A549 (cell line): Measurements from ENCODE around the gene TOM1L1.

Experiments
- CTCF ChIP-seq: fragments of >200 bp; sonication (Bioruptor Twin); formaldehyde crosslinking; IDR thresholded peaks from 3 replicates; pipeline ENCODE4 v1.5.1; 2016
- ESRRA ChIP-seq: fragments of 150-350 bp; IDR thresholded peaks from 2 replicates; pipeline ENCODE4 v1.6.1; 2014; ENCODE audit warnings: mild to moderate bottlenecking, low read length, borderline replicate concordance
- MAZ ChIP-seq: fragments of 150-350 bp; IDR thresholded peaks from 2 replicates; pipeline ENCODE4 v1.6.1; 2014; ENCODE audit warnings: antibody characterized with exemption, low read depth, low read length, borderline replicate concordance
- PBX3 ChIP-seq: IDR thresholded peaks from 2 replicates; pipeline ENCODE4 v1.6.1; 2012
- TP53 ChIP-seq: fragments of 250-450 bp; sonication (Bioruptor Pico); IDR thresholded peaks from 2 replicates; pipeline ENCODE4 v1.5.0; 2021; ENCODE audit warnings: mild to moderate bottlenecking, moderate library complexity

GRCh38 chr17:54867634-54868033, 33.0 kb upstream of the TOM1L1 start:
- no peak for TF ChIP-seq ESRRA
- no peak for TF ChIP-seq TP53 (CRISPR knock-in tag)
- TF ChIP-seq MAZ, result no peak
- TF ChIP-seq PBX3, result no peak
- no peak for TF ChIP-seq CTCF
